ENCODE measurements around the gene CCN5. TPM values are rescaled to one million over a fixed set of nuclear protein-coding genes. Genes with fewer than 3 reads are reported as not detected.

CCN5 gene
- total RNA-seq, 1 donor from 2014 or later = 1.1 TPM

Other genes with a start within 250 kb of the CCN5 start
- gene TTPAL, start 239.5 kb upstream of the CCN5 start, total RNA-seq = 95.0 TPM
- gene SERINC3, start 193.3 kb upstream of the CCN5 start, total RNA-seq = 50.4 TPM
- 22.7 TPM for gene PKIG, start 132.8 kb upstream of the CCN5 start, total RNA-seq
- gene ADA, start 63.7 kb upstream of the CCN5 start, total RNA-seq = 3.7 TPM
- gene KCNK15, start 30.5 kb downstream of the CCN5 start, total RNA-seq = 0.20 TPM
- not detected for gene RIMS4, start 95.2 kb downstream of the CCN5 start, total RNA-seq
- gene YWHAB, start 170.3 kb downstream of the CCN5 start, total RNA-seq = 52.5 TPM
- gene PABPC1L, start 194.7 kb downstream of the CCN5 start, total RNA-seq = 37.3 TPM
- gene TOMM34, start 245.0 kb downstream of the CCN5 start, total RNA-seq = 6.9 TPM

Measured in left lobe of liver (tissue), 1 donor.